ENCODE data around the gene USH1G. TPM values are rescaled to one million over a fixed set of nuclear protein-coding genes. Genes with fewer than 3 reads are reported as not detected.
A peak's percentile ranks its signal among the peaks of the same experiment; 100 is the strongest.

Gene USH1G
- total and polyA plus RNA-seq, 2 of the 13 experiments (the other 11 are each of a cell fraction or from before 2014, with no cell fraction given): 0.04 TPM; not detected in 1

GRCh38 chr17:74960570-74961342 lies 37.7 kb upstream of the USH1G start (continued):
- TF ChIP-seq ISX (CRISPR knock-in tag; conservative IDR thresholded peaks at IDR 0.05): no peak
- TF ChIP-seq FOSL2 (CRISPR knock-in tag; IDR thresholded peaks at IDR 0.05): peak; percentile 76
- TF ChIP-seq XBP1 (CRISPR knock-in tag; IDR thresholded peaks at IDR 0.05): no peak
- TF ChIP-seq NAIF1 (CRISPR knock-in tag; IDR thresholded peaks at IDR 0.05; ENCODE audit: borderline replicate concordance): no peak
- no peak for TF ChIP-seq TERF1 (CRISPR knock-in tag; IDR thresholded peaks at IDR 0.05)
- no peak for TF ChIP-seq ZNF850 (CRISPR knock-in tag; conservative IDR thresholded peaks at IDR 0.05)
- peak; percentile 75 for TF ChIP-seq CSRNP1 (CRISPR knock-in tag; IDR thresholded peaks at IDR 0.05)
- no peak for TF ChIP-seq CREB3 (CRISPR knock-in tag; IDR thresholded peaks at IDR 0.05)
- TF ChIP-seq SKI (IDR thresholded peaks at IDR 0.05; ENCODE audit: partially characterized antibody): no peak
- TF ChIP-seq ZNF512B (CRISPR knock-in tag; IDR thresholded peaks at IDR 0.05; ENCODE audit: borderline replicate concordance): peak; percentile 59; the same call in 1 of the 2 replicates
- TF ChIP-seq EEA1 (CRISPR knock-in tag; IDR thresholded peaks at IDR 0.05; ENCODE audit: borderline replicate concordance): peak; percentile 72; the same call in 1 of the 2 replicates
- no peak; the same call in 1 of the 2 replicates for TF ChIP-seq NFKBIZ (CRISPR knock-in tag; IDR thresholded peaks at IDR 0.05)
- TF ChIP-seq ZNF501 (CRISPR knock-in tag; IDR thresholded peaks at IDR 0.05): no peak
- 0 out of 2 replicates have a peak, but pooled peaks have one; percentile 55 for TF ChIP-seq SMAD9 (CRISPR knock-in tag; IDR thresholded peaks at IDR 0.05)
- TF ChIP-seq HIC2 (CRISPR knock-in tag; IDR thresholded peaks at IDR 0.05; ENCODE audit: low read depth): 0 out of 2 replicates have a peak, but pooled peaks have one; percentile 36
- no peak for TF ChIP-seq ZNF747 (CRISPR knock-in tag; IDR thresholded peaks at IDR 0.05; ENCODE audit: borderline replicate concordance)
- TF ChIP-seq ZFP41 (CRISPR knock-in tag; IDR thresholded peaks at IDR 0.05; ENCODE audit: borderline replicate concordance): no peak; the same call in 1 of the 2 replicates
- peak; percentile 96 for TF ChIP-seq TGIF2 (CRISPR knock-in tag; IDR thresholded peaks at IDR 0.05)

Measured in HepG2 (cell line).